HepG2 (cell line): ENCODE measurements around the gene IFT88. TPM values are rescaled to one million over a fixed set of nuclear protein-coding genes. Genes with fewer than 3 reads are reported as not detected.

Source experiments
- ATAC-seq: fragments of 200-7000 bp; cut with Tn5 transposase; 3 replicates; pipeline ENCODE4 v1.9.1; 2020; ENCODE audit warnings: mild to moderate bottlenecking, moderate library complexity
- BruUV-seq: library from RNA; stranded (reverse); fragments of 400-500 nt; replicated peaks from 2 replicates; lab custom pipeline; 2021; lab: Mats Ljungman, UMichigan
- CTCF ChIA-PET: fragments of 300-600 bp; formaldehyde crosslinking; extraction: SDS; loops from one replicate; lab custom pipeline; 2021; ENCODE audit warnings: low total read pairs, inconsistent platforms, low intra/inter-chr PET ratio; lab: Yijun Ruan, JAX
- POLR2A ChIA-PET: fragments of 350-600 bp; sonication (Branson Sonifier 250); formaldehyde crosslinking; loops from one replicate; lab custom pipeline; 2020; ENCODE audit warnings: antibody characterized with exemption, inconsistent platforms; lab: Yijun Ruan, JAX
- DNase-seq: peaks from one replicate; pipeline ENCODE4 v3.0.0-alpha.2; 2015; ENCODE audit warnings: low spot score
- FAIRE-seq: peaks from 3 replicates; lab custom pipeline; 2011; peaks lifted over from hg19 to GRCh38; lab: Jason Lieb, UNC
- H2AFZ ChIP-seq: one replicate; pipeline ENCODE4 v1.6.1; 2011; ENCODE audit warnings: low read length, inconsistent platforms
- H3K27ac ChIP-seq: fragments of 300-600 bp; 3 replicates; pipeline ENCODE4 v1.8.0; 2011; ENCODE audit warnings: mixed run types, mild to moderate bottlenecking, mixed read lengths, low read length, inconsistent platforms; ENCODE audit not compliant: insufficient read depth; ENCODE audit errors: extremely low read length
- H3K27me3 ChIP-seq, 2 experiments: fragments of 200-600 bp in 1 of 2; 2 replicates in 1 of 2; 3 replicates in 1 of 2; pipeline versions ENCODE4 v1.6.0 to v1.8.0; 2011; ENCODE audit warnings: low read length in 2 of 2, mild to moderate bottlenecking in 2 of 2, moderate library complexity in 2 of 2, inconsistent platforms in 1 of 2; ENCODE audit not compliant: insufficient read depth in 2 of 2, control insufficient read depth in 1 of 2
- H3K36me3 ChIP-seq, 2 experiments: fragments of 200-600 bp in 1 of 2; replicated peaks in 1 of 2; 2 replicates in 1 of 2; 3 replicates in 1 of 2; pipeline versions ENCODE4 v1.5.1 to v1.8.0; 2011; ENCODE audit warnings: low read length in 2 of 2, inconsistent platforms in 1 of 2; ENCODE audit not compliant: insufficient read depth in 2 of 2, control insufficient read depth in 1 of 2
- H3K4me1 ChIP-seq: 2 replicates; pipeline ENCODE4 v1.5.1; 2012; ENCODE audit warnings: low read length, inconsistent platforms; ENCODE audit not compliant: insufficient read depth
- H3K4me2 ChIP-seq: 2 replicates; pipeline ENCODE4 v1.6.0; 2011; ENCODE audit warnings: low read depth, low read length, inconsistent platforms
- H3K4me3 ChIP-seq, 3 experiments: fragments of 200-600 bp in 1 of 3; sonication (generic), shearing (Covaris generic) in 1 of 3; replicated peaks in 1 of 3; 2 replicates each; pipeline ENCODE4 v1.5.1; 2011 to 2016; ENCODE audit warnings: low read length in 3 of 3, inconsistent platforms in 2 of 3, low read depth in 2 of 3, mild to moderate bottlenecking in 2 of 3, control low read depth in 1 of 3, mixed read lengths in 1 of 3; ENCODE audit not compliant: insufficient read depth in 1 of 3
- H3K79me2 ChIP-seq: one replicate; pipeline ENCODE4 v1.6.1; 2011; ENCODE audit warnings: low read length, inconsistent platforms; ENCODE audit not compliant: insufficient read depth
- H3K9ac ChIP-seq: 2 replicates; pipeline ENCODE4 v1.6.0; 2011; ENCODE audit warnings: mild to moderate bottlenecking, low read depth, low read length, inconsistent platforms; ENCODE audit not compliant: insufficient read depth
- H3K9me3 ChIP-seq: 2 replicates; pipeline ENCODE4 v1.5.1; 2012; ENCODE audit warnings: mild to moderate bottlenecking, low read length
- H4K20me1 ChIP-seq: 2 replicates; pipeline ENCODE4 v1.6.0; 2011; ENCODE audit warnings: inconsistent platforms, mild to moderate bottlenecking, low read length, moderate library complexity; ENCODE audit not compliant: insufficient read depth
- EZH2 ChIP-seq: conservative IDR thresholded peaks from 2 replicates; pipeline ENCODE4 v1.6.1; 2012; ENCODE audit warnings: mild to moderate bottlenecking, low read depth, low read length, moderate library complexity
- FOXA1 ChIP-seq, 2 experiments: fragments of 450-650 bp in 1 of 2; sonication (generic) in 1 of 2; formaldehyde crosslinking in 1 of 2; IDR thresholded peaks; 2 replicates each; pipeline versions ENCODE4 v1.4.0 to v1.6.1; 2016 to 2020; ENCODE audit warnings: missing genetic modification reagents in 1 of 2
- GABPA ChIP-seq, 2 experiments: IDR thresholded peaks; 2 replicates each; pipeline ENCODE4 v1.6.1; 2011 to 2016; ENCODE audit warnings: low read depth in 2 of 2, low read length in 1 of 2, missing biosample characterization in 1 of 2, missing genetic modification characterization in 1 of 2
- GTF2F1 ChIP-seq: fragments of 150-350 bp; IDR thresholded peaks from 2 replicates; pipeline ENCODE4 v1.6.1; 2014; ENCODE audit warnings: low read length
- NFYC ChIP-seq: IDR thresholded peaks from 2 replicates; pipeline ENCODE4 v1.6.1; 2016; ENCODE audit warnings: missing genetic modification reagents, missing compliant biosample characterization
- PRDM15 ChIP-seq: sonication (generic); formaldehyde crosslinking; IDR thresholded peaks from 2 replicates; pipeline ENCODE4 v1.4.0; 2020; ENCODE audit warnings: missing genetic modification reagents
- SMAD9 ChIP-seq: sonication (generic); formaldehyde crosslinking; IDR thresholded peaks from 2 replicates; pipeline ENCODE4 v1.5.1; 2020; ENCODE audit warnings: mild to moderate bottlenecking, missing genetic modification reagents
- SP1 ChIP-seq, 2 experiments: fragments of 450-650 bp in 1 of 2; sonication (generic) in 1 of 2; formaldehyde crosslinking in 1 of 2; IDR thresholded peaks; 2 replicates each; pipeline versions ENCODE4 v1.4.0 to v1.6.1; 2016 to 2020; ENCODE audit warnings: missing genetic modification reagents in 1 of 2
- TCF12 ChIP-seq, 2 experiments: fragments of 450-650 bp in 1 of 2; sonication (generic) in 1 of 2; formaldehyde crosslinking in 1 of 2; IDR thresholded peaks; 2 replicates each; pipeline versions ENCODE4 v1.6.1 to v1.8.0; 2017 to 2022; ENCODE audit warnings: antibody characterized with exemption in 1 of 2, mild to moderate bottlenecking in 1 of 2, missing genetic modification reagents in 1 of 2, moderate library complexity in 1 of 2
- TFDP2 ChIP-seq: sonication (generic); formaldehyde crosslinking; IDR thresholded peaks from 2 replicates; pipeline ENCODE4 v1.4.0; 2020; ENCODE audit warnings: missing genetic modification reagents
- UBTF ChIP-seq: sonication (generic); formaldehyde crosslinking; IDR thresholded peaks from 2 replicates; pipeline ENCODE4 v1.4.0; 2020; ENCODE audit warnings: mild to moderate bottlenecking, missing genetic modification reagents
- ZNF501 ChIP-seq: sonication (generic); formaldehyde crosslinking; IDR thresholded peaks from 2 replicates; pipeline ENCODE4 v1.5.1; 2020; ENCODE audit warnings: mild to moderate bottlenecking, moderate library complexity, missing genetic modification reagents
- WGBS: methylation state at CpG from one replicate; pipeline ENCODE4 v1.1.6; 2017; ENCODE audit warnings: low lambda C conversion rate; 5-methylcytosine and 5-hydroxymethylcytosine counted together
- in situ Hi-C: cut with HindIII; loops from 2 replicates; pipeline ENCODE4 v1.10.0; 2017; ENCODE audit warnings: low pct_unique_long_range_greater_than_20kb; ENCODE audit not compliant: extremely low pct_ligation_motif_present
- intact Hi-C: fragments of 100-400 bp; cut with micrococcal nuclease; formaldehyde crosslinking; loops from one replicate; pipeline ENCODE4 v1.10.0; 2022; ENCODE audit not compliant: unreplicated experiment
- polyA plus RNA-seq, 8 experiments: library from polyadenylated mRNA; depleted of rRNA in 3 of 8; stranded (reverse) in 7 of 8; unstranded in 1 of 8; fragments of >200 nt; fragmentation: Illumina TruSeq in 4 of 8; extraction: Trizol in 4 of 8; gene quantifications; 2 replicates each; pipeline versions ENCODE4 v1.2.1 to v1.2.3, GENCODE V29; 2011 to 2016; ENCODE audit warnings: low read depth in 4 of 8, missing spikeins in 1 of 8, mixed read lengths in 1 of 8; ENCODE audit not compliant: insufficient read depth in 1 of 8
- total RNA-seq, 5 experiments: library from RNA; depleted of rRNA; stranded (reverse); fragments of >200 nt; fragmentation: Illumina TruSeq; extraction: Trizol; gene quantifications; 2 replicates each; pipeline ENCODE4 v1.2.3, GENCODE V29; 2016; ENCODE audit warnings: low read depth in 1 of 5

Gene IFT88
- total and polyA plus RNA-seq, 2 of the 13 experiments (the other 11 are each of a cell fraction or from before 2014, with no cell fraction given), result 8.4 to 19.9 TPM

DNA sequence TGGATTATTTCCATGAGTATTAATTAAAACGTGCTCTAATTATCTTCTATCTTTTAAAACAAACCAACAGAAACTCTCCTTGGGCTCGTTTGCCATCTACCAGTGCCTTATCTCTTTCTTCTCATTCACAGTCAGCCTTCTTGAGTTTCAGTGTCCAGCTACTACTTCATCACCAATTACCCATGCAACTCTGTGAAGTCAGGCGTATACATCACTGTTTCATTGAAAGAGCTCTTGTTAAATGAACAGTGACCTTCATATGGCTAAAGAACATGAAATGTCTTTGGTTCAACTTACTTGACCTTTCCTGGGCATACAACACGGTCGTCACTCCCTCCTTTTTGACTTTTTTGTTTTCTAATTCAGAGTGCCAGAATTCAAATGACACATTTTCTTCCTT lies 5.2 kb upstream of the IFT88 start:
- no peak for FAIRE-seq
- POLR2A ChIA-PET, result interaction anchor here (1.5 to 2.0 kb wide), 2 partner anchors 36 to 57 kb away, joined by 3 to 4 read pairs; partner anchors contain the start of gene CRYL1

More for the DNA sequence above, 5.2 kb upstream of the IFT88 start:
- H3K27me3 ChIP-seq, result no peaks in the 10 kb centered on the region
- H3K4me3 ChIP-seq, result no peak overlapping the region
- H3K9ac ChIP-seq, result no peak overlapping the region
- 83% methylated on average over 5 of the region's 5 CpGs for WGBS
- CTCF ChIA-PET, result no interaction called here
- ATAC-seq (no peak), DNase-seq (no peak)
- peak overlapping the region; percentile 92 for H3K27ac ChIP-seq
- no TSS peak for BruUV-seq
- peaks cover 8% of the 10 kb centered on the region; the same call in 1 of the 2 replicates for H3K9me3 ChIP-seq
- no peaks in the 10 kb centered on the region for H4K20me1 ChIP-seq
- H2AFZ ChIP-seq, result peak overlapping the region; percentile 67
- H3K36me3 ChIP-seq, result no peaks in the 10 kb centered on the region
- TF ChIP-seq TCF12 (IDR thresholded peaks at IDR 0.05) (no peak), TCF12 (CRISPR knock-in tag; IDR thresholded peaks at IDR 0.05) (no peak), PRDM15 (CRISPR knock-in tag) (no peak), GTF2F1 (no peak), EZH2 (no peak), TFDP2 (no peak), SMAD9 (CRISPR knock-in tag) (no peak), FOXA1 (IDR thresholded peaks at IDR 0.05) (no peak), FOXA1 (CRISPR knock-in tag; IDR thresholded peaks at IDR 0.05) (no peak), UBTF (CRISPR knock-in tag) (no peak), NFYC (CRISPR knock-in tag) (no peak), GABPA (IDR thresholded peaks at IDR 0.05; ENCODE audit: low read depth, low read length) (no peak), GABPA (CRISPR knock-in tag; IDR thresholded peaks at IDR 0.05; ENCODE audit: low read depth) (no peak), ZNF501 (no peak), SP1 (IDR thresholded peaks at IDR 0.05) (no peak), SP1 (CRISPR knock-in tag; IDR thresholded peaks at IDR 0.05) (no peak)
- H3K79me2 ChIP-seq, result no peaks in the 10 kb centered on the region
- peaks cover 62% of the 10 kb centered on the region for H3K4me1 ChIP-seq
- in situ Hi-C loops, result no loop called here
- intact Hi-C loops, result no loop called here
- H3K4me2 ChIP-seq, result no peak overlapping the region
